HG02981 (cell line): ENCODE results near the gene DPEP1.
"Not testable (repeated sequence)": the region's sequence is repeated elsewhere in the genome, so short reads cannot be mapped to it uniquely, and the experiment has no call there.

Experiments used
- ATAC-seq: cut with Tn5 transposase; IDR thresholded peaks from one replicate; pipeline ENCODE4 v1.9.1; 2021; ENCODE audit warnings: mild to moderate bottlenecking, moderate library complexity; ENCODE audit not compliant: unreplicated experiment

DPEP1 gene

GRCh38 chr16:89613231-89613953, at the start of gene DPEP1:
Gene DPEP1 (plus strand): TSS chr16:89613642. CDS start chr16:89630411, 16,769 bp downstream.
- ATAC-seq = no peak

GRCh38 chr16:89564476-89565255, 48.8 kb upstream of the DPEP1 start:
- no peak for ATAC-seq

GRCh38 chr16:89565256-89565505, 48.3 kb upstream of the DPEP1 start:
- ATAC-seq = no peak

- no peak for ATAC-seq
These were observed 47.7 kb upstream of the DPEP1 start for GRCh38 chr16:89565506-89566372.

- ATAC-seq = no peak
These were observed 45.5 kb upstream of the DPEP1 start for GRCh38 chr16:89567656-89568594.

GRCh38 chr16:89569506-89570341, 43.7 kb upstream of the DPEP1 start:
- no peak for ATAC-seq

- no peak for ATAC-seq
These were observed 43.0 kb upstream of the DPEP1 start for GRCh38 chr16:89570342-89570923.

- ATAC-seq = not testable (repeated sequence)
These were observed 42.4 kb upstream of the DPEP1 start for GRCh38 chr16:89570983-89571598.

- ATAC-seq = no peak
These were observed 41.8 kb upstream of the DPEP1 start for GRCh38 chr16:89571636-89572035.

GRCh38 chr16:89572073-89572484, 41.4 kb upstream of the DPEP1 start:
- no peak for ATAC-seq

- no peak for ATAC-seq
These were observed 40.8 kb upstream of the DPEP1 start for GRCh38 chr16:89572485-89573205.

GRCh38 chr16:89573826-89574680, 39.4 kb upstream of the DPEP1 start:
- no peak for ATAC-seq

GRCh38 chr16:89574681-89575246, 38.7 kb upstream of the DPEP1 start:
- no peak for ATAC-seq

- no peak for ATAC-seq
These were observed 37.9 kb upstream of the DPEP1 start, which contains the start of gene CPNE7 for GRCh38 chr16:89575247-89576152. Gene CPNE7 (plus strand): TSS chr16:89575758. CDS start chr16:89575898, 140 bp downstream.

- ATAC-seq = no peak
These were observed 37.0 kb upstream of the DPEP1 start for GRCh38 chr16:89576153-89577054.
